Bronchial epithelial cell (primary cell): ENCODE results near the gene HMCN1. TPM values are rescaled to one million over a fixed set of nuclear protein-coding genes. Genes with fewer than 3 reads are reported as not detected.
A peak's percentile ranks its signal among the peaks of the same experiment; 100 is the strongest.

Experiments
- DNase-seq: peaks from one replicate; pipeline ENCODE4 v3.0.0-alpha.2; 2010; ENCODE audit warnings: low read depth
- FAIRE-seq: peaks from 2 replicates; lab custom pipeline; 2011; peaks lifted over from hg19 to GRCh38; lab: Jason Lieb, UNC
- H3K27me3 ChIP-seq: 2 replicates; pipeline ENCODE4 v1.5.1; 2011; ENCODE audit warnings: low read length; ENCODE audit not compliant: control insufficient read depth, insufficient read depth
- H3K36me3 ChIP-seq: 2 replicates; pipeline ENCODE4 v1.5.1; 2011; ENCODE audit warnings: low read length; ENCODE audit not compliant: control insufficient read depth, insufficient read depth
- H3K4me3 ChIP-seq: 2 replicates; pipeline ENCODE4 v1.5.1; 2011; ENCODE audit warnings: mild to moderate bottlenecking, low read depth, low read length, control low read depth
- CTCF ChIP-seq: IDR thresholded peaks from 2 replicates; pipeline ENCODE4 v1.5.1; 2011; ENCODE audit warnings: mild to moderate bottlenecking, moderate library complexity, low read length, control low read depth, inconsistent platforms; ENCODE audit not compliant: insufficient read depth, severe bottlenecking
- total RNA-seq: library from RNA; depleted of rRNA; stranded (reverse); fragments of >200 nt; gene quantifications from 2 replicates; pipeline ENCODE4 v1.2.1, GENCODE V29; 2014

The HMCN1 gene
- total RNA-seq, 1 donor from 2014 or later, result 1.1 TPM

GRCh38 chr1:185695299-185695698, 38.9 kb upstream of the HMCN1 start:
- Histone ChIP-seq H3K27me3 (no peaks in the 10 kb centered on the region), H3K4me3 (no peak overlapping the region), H3K36me3 (no peaks in the 10 kb centered on the region)
- no peak for TF ChIP-seq CTCF
- DNase-seq (peak; percentile 29), FAIRE-seq (no peak)

GRCh38 chr1:185696422-185697150, 37.6 kb upstream of the HMCN1 start:
- H3K36me3 ChIP-seq, result no peaks in the 10 kb centered on the region
- no peak for FAIRE-seq

GRCh38 chr1:185699874-185700273, 34.3 kb upstream of the HMCN1 start:
- FAIRE-seq (peak; percentile 73), DNase-seq (no peak)
- Histone ChIP-seq H3K4me3 (no peak overlapping the region), H3K36me3 (no peaks in the 10 kb centered on the region), H3K27me3 (no peaks in the 10 kb centered on the region)
- TF ChIP-seq CTCF, result no peak

More at GRCh38 chr1:185696422-185697150, 37.6 kb upstream of the HMCN1 start:
- TF ChIP-seq CTCF, result no peak
- no peaks in the 10 kb centered on the region for H3K27me3 ChIP-seq
- peak; percentile 33 for DNase-seq
- H3K4me3 ChIP-seq, result no peak overlapping the region

GRCh38 chr1:185701650-185702049, 32.5 kb upstream of the HMCN1 start:
- Histone ChIP-seq H3K27me3 (no peaks in the 10 kb centered on the region), H3K36me3 (no peaks in the 10 kb centered on the region), H3K4me3 (no peak overlapping the region)
- FAIRE-seq, result no peak
- no peak for TF ChIP-seq CTCF
- DNase-seq, result no peak

GRCh38 chr1:185704181-185704580, 30.0 kb upstream of the HMCN1 start:
- no peak for FAIRE-seq
- no peak for TF ChIP-seq CTCF
- Histone ChIP-seq H3K4me3 (no peak overlapping the region), H3K36me3 (no peaks in the 10 kb centered on the region), H3K27me3 (no peaks in the 10 kb centered on the region)
- no peak for DNase-seq

GRCh38 chr1:185716095-185716494, 18.1 kb upstream of the HMCN1 start:
- no peak overlapping the region for H3K4me3 ChIP-seq
- H3K36me3 ChIP-seq, result no peaks in the 10 kb centered on the region
- H3K27me3 ChIP-seq, result no peaks in the 10 kb centered on the region
- no peak for DNase-seq
- TF ChIP-seq CTCF, result no peak
- FAIRE-seq, result no peak
